ENCODE data around the gene DBN1. TPM values are rescaled to one million over a fixed set of nuclear protein-coding genes. Genes with fewer than 3 reads are reported as not detected.
A peak's percentile ranks its signal among the peaks of the same experiment; 100 is the strongest.

DBN1 gene
- total RNA-seq, 2 experiments from 2014 or later: 101 to 105 TPM

GRCh38 chr5:177482359-177482795 lies 8.9 kb upstream of the DBN1 start:
- no peak overlapping the region for H3K27ac Mint-ChIP-seq
- POLR2A ChIA-PET: interaction anchor here (0.9 to 22.8 kb wide), 4 partner anchors 8 to 28 kb away, joined by 3 to 294 read pairs (median 67); partner anchors contain the start of genes PDLIM7 and PRR7
- no peaks in the 10 kb centered on the region for H3K9me3 Mint-ChIP-seq
- no peaks in the 10 kb centered on the region for H3K27me3 Mint-ChIP-seq
- ATAC-seq: no peak
- intact Hi-C loops (cut with micrococcal nuclease): no loop called here
- CTCF ChIA-PET: interaction anchor here (1.4 to 2.0 kb wide), 2 partner anchors 10 to 19 kb away, joined by 3 to 7 read pairs; no protein-coding TSS in a partner anchor
- H3K4me3 Mint-ChIP-seq: no peak overlapping the region
- peaks cover 26% of the 10 kb centered on the region for H3K4me1 Mint-ChIP-seq (ENCODE audit: low read depth)
- peaks cover 16% of the 10 kb centered on the region for H3K36me3 Mint-ChIP-seq (ENCODE audit: low read depth)
- TF ChIP-seq CTCF (IDR thresholded peaks at IDR 0.05): no peak
- no peak for DNase-seq

GRCh38 chr5:177479774-177480173 lies 6.3 kb upstream of the DBN1 start:
- POLR2A ChIA-PET: interaction anchor here (0.7 to 22.8 kb wide), 5 partner anchors 8 to 119 kb away, joined by 3 to 294 read pairs (median 3); partner anchors contain the start of genes PDLIM7 and PRR7
- H3K27ac Mint-ChIP-seq: peak overlapping the region; percentile 98
- CTCF ChIA-PET: interaction anchor here (1.1 to 6.5 kb wide), 8 partner anchors 9 to 90 kb away, joined by 3 to 48 read pairs (median 15); no protein-coding TSS in a partner anchor
- TF ChIP-seq CTCF (IDR thresholded peaks at IDR 0.05): no peak
- H3K36me3 Mint-ChIP-seq (ENCODE audit: low read depth): peaks cover 8% of the 10 kb centered on the region
- H3K4me3 Mint-ChIP-seq: no peak overlapping the region
- no peak for ATAC-seq
- H3K27me3 Mint-ChIP-seq: no peaks in the 10 kb centered on the region
- no peaks in the 10 kb centered on the region for H3K9me3 Mint-ChIP-seq
- H3K4me1 Mint-ChIP-seq (ENCODE audit: low read depth): peaks cover 45% of the 10 kb centered on the region
- no peak for DNase-seq
- intact Hi-C loops (cut with micrococcal nuclease): no loop called here

- ATAC-seq: peak; percentile 76
- intact Hi-C loops (cut with micrococcal nuclease): no loop called here
- H3K4me1 Mint-ChIP-seq (ENCODE audit: low read depth): peaks cover 52% of the 10 kb centered on the region
Observed at GRCh38 chr5:177478711-177479646, 5.5 kb upstream of the DBN1 start.

GRCh38 chr5:177477701-177478477 lies 4.5 kb upstream of the DBN1 start:
- ChIA-PET POLR2A (interaction anchor here (0.6 to 22.8 kb wide), 10 partner anchors 17 to 167 kb away, joined by 3 to 294 read pairs (median 3); partner anchors contain the start of genes PDLIM7, PRR7 and SLC34A1), CTCF (interaction anchor here (0.9 to 6.5 kb wide), 10 partner anchors 11 to 168 kb away, joined by 3 to 48 read pairs (median 6); partner anchors contain the start of gene PDLIM7)
- ATAC-seq (no peak), DNase-seq (peak; percentile 22)
- Mint-ChIP-seq H3K9me3 (no peaks in the 10 kb centered on the region), H3K27ac (peak overlapping the region; percentile 98), H3K4me1 (ENCODE audit: low read depth) (peaks cover 55% of the 10 kb centered on the region), H3K27me3 (no peaks in the 10 kb centered on the region), H3K4me3 (no peak overlapping the region), H3K36me3 (ENCODE audit: low read depth) (peaks cover 8% of the 10 kb centered on the region)
- TF ChIP-seq CTCF (IDR thresholded peaks at IDR 0.05): no peak
- intact Hi-C loops (cut with micrococcal nuclease): no loop called here

More at GRCh38 chr5:177478711-177479646, 5.5 kb upstream of the DBN1 start:
- Mint-ChIP-seq H3K27ac (peak overlapping the region; percentile 98), H3K36me3 (ENCODE audit: low read depth) (peaks cover 8% of the 10 kb centered on the region), H3K4me3 (peak overlapping the region; percentile 32), H3K9me3 (no peaks in the 10 kb centered on the region), H3K27me3 (no peaks in the 10 kb centered on the region)
- TF ChIP-seq CTCF (IDR thresholded peaks at IDR 0.05): no peak
- CTCF ChIA-PET: interaction anchor here (0.7 to 6.5 kb wide), 11 partner anchors 10 to 170 kb away, joined by 3 to 48 read pairs (median 4); partner anchors contain the start of gene PDLIM7
- peak; percentile 80 for DNase-seq
- POLR2A ChIA-PET: interaction anchor here (0.6 to 22.8 kb wide), 7 partner anchors 16 to 168 kb away, joined by 3 to 294 read pairs (median 3); partner anchors contain the start of genes PDLIM7, PRR7 and SLC34A1

All from activated CD8-positive, alpha-beta T cell treated with anti-CD3 and anti-CD28 coated beads for 36 hours (primary cell).